Activated naive CD8-positive, alpha-beta T cell (primary cell): Measurements from ENCODE around the gene MPL.

Source experiments
- H3K27ac Mint-ChIP-seq: one replicate; pipeline ENCODE4 v1.8.0; 2021; ENCODE audit warnings: mixed read lengths
- H3K27me3 Mint-ChIP-seq: one replicate; pipeline ENCODE4 v1.8.0; 2021; ENCODE audit warnings: mixed read lengths
- H3K36me3 Mint-ChIP-seq: one replicate; pipeline ENCODE4 v1.8.0; 2021; ENCODE audit warnings: mixed read lengths
- H3K4me1 Mint-ChIP-seq: one replicate; pipeline ENCODE4 v1.8.0; 2021; ENCODE audit warnings: low read depth, mixed read lengths
- H3K4me3 Mint-ChIP-seq: one replicate; pipeline ENCODE4 v1.8.0; 2021; ENCODE audit warnings: mild to moderate bottlenecking, mixed read lengths
- H3K9me3 Mint-ChIP-seq: one replicate; pipeline ENCODE4 v1.8.0; 2021; ENCODE audit warnings: low read depth, mixed read lengths

Gene MPL

GRCh38 chr1:43337588-43337987 is at the start of gene MPL:
TSS of gene MPL (plus strand) at chr1:43337818. CDS start at chr1:43337849, 31 bp downstream.
- no peaks in the 10 kb centered on the region for H3K27me3 Mint-ChIP-seq
- H3K9me3 Mint-ChIP-seq: no peaks in the 10 kb centered on the region
- H3K4me3 Mint-ChIP-seq: no peak within 1 kb of the TSS
- H3K36me3 Mint-ChIP-seq: no peaks in the 10 kb centered on the region
- no peak within 1 kb of the TSS for H3K27ac Mint-ChIP-seq
- no peaks in the 10 kb centered on the region for H3K4me1 Mint-ChIP-seq

DNA sequence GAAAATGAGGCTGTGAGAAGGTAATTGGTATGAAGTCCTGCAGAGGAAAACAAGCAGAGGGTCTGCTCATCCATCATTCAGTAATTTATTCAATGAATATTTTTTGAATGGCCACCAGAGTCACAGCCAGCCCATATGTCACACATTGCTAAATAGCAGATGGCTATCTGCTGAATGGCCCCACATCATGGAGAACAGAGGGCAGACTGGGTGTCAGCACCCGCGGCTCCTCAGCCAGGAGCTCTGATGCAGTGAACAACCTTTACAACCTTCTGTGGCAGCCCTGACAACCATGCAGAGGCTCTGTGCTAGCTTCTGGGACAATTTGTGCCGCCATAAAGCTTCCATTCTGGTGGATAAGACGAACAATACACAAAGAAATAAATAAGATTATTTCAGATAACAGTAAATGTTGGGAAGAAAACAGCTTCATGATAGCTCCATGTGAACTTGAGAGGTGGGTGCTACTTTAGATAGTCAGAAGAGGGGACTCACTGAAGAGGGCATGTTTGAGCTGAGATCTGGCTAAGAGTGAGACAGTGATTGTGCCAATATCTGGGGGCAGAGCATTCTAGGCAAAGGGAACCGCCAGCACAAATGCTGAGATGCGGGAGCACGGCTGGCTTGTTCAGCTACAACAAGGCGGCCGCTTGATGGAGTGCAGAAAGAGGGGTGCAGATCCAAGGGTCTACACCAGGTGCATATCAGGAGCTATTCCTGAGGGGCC is 49.4 kb upstream of the MPL start:
- Mint-ChIP-seq H3K27me3 (no peaks in the 10 kb centered on the region), H3K36me3 (no peaks in the 10 kb centered on the region), H3K4me1 (no peaks in the 10 kb centered on the region), H3K27ac (no peak overlapping the region), H3K4me3 (no peak overlapping the region), H3K9me3 (no peaks in the 10 kb centered on the region)

DNA sequence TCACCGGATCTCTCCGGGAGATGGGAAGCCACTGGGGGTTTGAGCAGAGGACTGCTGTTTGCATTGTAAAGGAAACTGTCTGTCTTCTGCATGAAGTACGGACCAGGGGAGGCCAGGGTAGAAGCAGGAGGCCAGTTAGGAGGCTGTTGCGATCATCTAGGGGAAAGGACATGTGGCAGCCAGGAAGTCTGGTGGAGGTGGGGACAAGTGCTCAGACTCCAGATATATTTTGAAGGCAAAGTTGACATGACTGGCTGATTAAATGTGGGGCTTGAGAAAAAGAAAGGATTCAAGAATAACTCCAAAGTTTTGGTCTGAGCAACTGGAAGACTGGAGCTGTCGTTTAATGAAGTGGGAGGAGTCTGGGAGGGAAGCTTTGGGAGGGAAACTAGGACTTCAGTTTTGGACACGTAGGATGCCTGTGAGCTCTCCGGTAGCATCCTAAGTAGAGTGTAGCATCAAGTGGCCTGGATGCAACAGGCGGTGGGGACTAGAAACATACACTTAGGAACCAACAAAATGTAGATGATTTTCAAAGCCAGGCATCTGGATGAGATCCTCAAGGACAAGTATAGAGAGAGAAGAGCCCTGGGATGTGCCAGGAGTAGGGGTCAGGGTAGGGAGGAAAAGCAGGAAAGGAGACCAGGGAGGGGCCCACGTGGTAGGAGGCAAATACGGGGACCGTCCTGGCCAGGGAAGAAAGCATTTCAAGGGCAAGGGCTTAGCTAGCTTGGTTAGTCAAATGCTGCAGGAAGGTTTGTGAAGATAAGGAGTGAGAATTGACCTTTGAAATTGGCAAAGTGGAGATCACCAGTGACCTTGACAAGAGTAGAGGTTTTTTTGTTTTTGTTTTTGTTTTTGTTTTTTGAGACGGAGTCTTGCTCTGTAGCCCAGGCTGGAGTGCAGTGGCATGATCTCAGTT is 48.6 kb upstream of the MPL start:
- H3K27me3 Mint-ChIP-seq: no peaks in the 10 kb centered on the region
- no peaks in the 10 kb centered on the region for H3K36me3 Mint-ChIP-seq
- H3K4me3 Mint-ChIP-seq: no peak overlapping the region
- H3K9me3 Mint-ChIP-seq: no peaks in the 10 kb centered on the region
- H3K4me1 Mint-ChIP-seq: no peaks in the 10 kb centered on the region
- H3K27ac Mint-ChIP-seq: no peak overlapping the region

DNA sequence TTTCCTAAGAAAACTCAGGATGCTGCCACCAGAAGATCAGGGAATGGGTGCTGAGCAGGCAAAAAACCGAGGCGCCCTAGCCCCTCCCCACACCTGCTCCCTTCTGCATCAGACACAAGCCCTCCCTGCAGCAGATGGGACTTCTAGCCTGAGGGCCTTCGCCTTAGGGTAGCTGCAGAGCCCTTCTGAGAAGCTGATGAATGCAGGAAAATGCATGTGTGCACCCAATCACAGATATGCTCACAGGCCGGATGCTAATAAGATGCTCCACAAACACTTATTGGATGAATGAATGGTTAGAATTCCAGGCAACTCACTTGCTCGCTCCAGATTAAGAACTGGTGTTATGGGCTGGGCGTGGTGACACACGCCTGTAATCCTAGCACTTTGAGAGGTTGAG is 45.4 kb upstream of the MPL start:
- H3K9me3 Mint-ChIP-seq: no peaks in the 10 kb centered on the region
- no peak overlapping the region for H3K27ac Mint-ChIP-seq
- peaks cover 11% of the 10 kb centered on the region for H3K4me1 Mint-ChIP-seq
- no peaks in the 10 kb centered on the region for H3K27me3 Mint-ChIP-seq
- no peaks in the 10 kb centered on the region for H3K36me3 Mint-ChIP-seq
- no peak overlapping the region for H3K4me3 Mint-ChIP-seq

DNA sequence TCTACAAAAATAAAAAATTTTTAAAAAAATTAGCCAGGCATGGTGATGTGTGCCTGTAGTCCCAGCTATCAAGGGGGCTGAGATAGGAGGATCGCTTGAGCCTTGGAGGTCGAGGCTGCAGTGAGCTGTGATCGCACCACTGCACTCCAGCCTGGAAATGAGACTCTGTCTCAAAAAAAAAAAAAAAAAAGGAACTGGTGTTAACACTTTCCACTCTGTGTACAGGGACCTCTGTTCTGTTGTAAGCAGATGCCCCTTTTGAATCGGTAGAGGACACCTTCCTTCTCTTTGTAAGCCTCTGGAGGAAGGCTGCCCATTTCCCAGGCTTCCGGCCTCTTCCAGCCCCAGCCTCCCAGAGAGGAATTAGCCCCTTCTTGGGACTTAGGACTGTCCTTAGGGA is 44.9 kb upstream of the MPL start:
- Mint-ChIP-seq H3K4me3 (no peak overlapping the region), H3K27me3 (no peaks in the 10 kb centered on the region), H3K9me3 (no peaks in the 10 kb centered on the region), H3K4me1 (peaks cover 11% of the 10 kb centered on the region), H3K36me3 (no peaks in the 10 kb centered on the region), H3K27ac (no peak overlapping the region)

- Mint-ChIP-seq H3K4me1 (peaks cover 11% of the 10 kb centered on the region), H3K27ac (no peak overlapping the region), H3K4me3 (no peak overlapping the region), H3K36me3 (no peaks in the 10 kb centered on the region), H3K9me3 (no peaks in the 10 kb centered on the region), H3K27me3 (no peaks in the 10 kb centered on the region)
These were observed 44.4 kb upstream of the MPL start for GRCh38 chr1:43293176-43293575.

GRCh38 chr1:43293896-43294760 is 43.5 kb upstream of the MPL start:
- no peak overlapping the region for H3K27ac Mint-ChIP-seq
- H3K4me1 Mint-ChIP-seq: peaks cover 11% of the 10 kb centered on the region
- H3K9me3 Mint-ChIP-seq: no peaks in the 10 kb centered on the region
- no peaks in the 10 kb centered on the region for H3K27me3 Mint-ChIP-seq
- no peak overlapping the region for H3K4me3 Mint-ChIP-seq
- H3K36me3 Mint-ChIP-seq: no peaks in the 10 kb centered on the region

DNA sequence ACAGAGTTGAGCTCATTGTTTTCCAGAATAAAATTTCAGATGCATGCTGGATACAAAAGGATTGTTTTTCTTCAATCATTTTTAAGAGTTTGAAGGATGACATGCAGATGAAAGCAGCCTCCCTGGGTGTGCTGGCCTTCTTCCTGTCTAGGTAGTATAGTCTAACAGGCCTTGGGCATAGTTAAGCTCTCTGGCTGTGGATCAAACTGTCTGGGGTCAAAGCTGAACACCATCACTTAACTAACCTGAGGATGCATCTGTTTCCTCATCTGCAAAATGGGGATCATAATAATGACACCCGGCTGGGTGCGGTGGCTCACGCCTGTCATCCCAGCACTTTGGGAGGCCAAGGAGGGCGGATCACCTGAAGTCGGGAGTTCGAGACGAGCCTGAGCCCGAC is 42.9 kb upstream of the MPL start:
- H3K4me1 Mint-ChIP-seq: peaks cover 11% of the 10 kb centered on the region
- H3K9me3 Mint-ChIP-seq: no peaks in the 10 kb centered on the region
- H3K36me3 Mint-ChIP-seq: no peaks in the 10 kb centered on the region
- H3K4me3 Mint-ChIP-seq: no peak overlapping the region
- H3K27me3 Mint-ChIP-seq: no peaks in the 10 kb centered on the region
- H3K27ac Mint-ChIP-seq: no peak overlapping the region

GRCh38 chr1:43296207-43296606 is 41.4 kb upstream of the MPL start:
- no peaks in the 10 kb centered on the region for H3K27me3 Mint-ChIP-seq
- no peak overlapping the region for H3K27ac Mint-ChIP-seq
- H3K36me3 Mint-ChIP-seq: no peaks in the 10 kb centered on the region
- H3K4me1 Mint-ChIP-seq: peaks cover 11% of the 10 kb centered on the region
- H3K4me3 Mint-ChIP-seq: no peak overlapping the region
- H3K9me3 Mint-ChIP-seq: no peaks in the 10 kb centered on the region

GRCh38 chr1:43298055-43298454 is 39.6 kb upstream of the MPL start:
- Mint-ChIP-seq H3K4me3 (no peak overlapping the region), H3K27me3 (no peaks in the 10 kb centered on the region), H3K36me3 (no peaks in the 10 kb centered on the region), H3K4me1 (peaks cover 11% of the 10 kb centered on the region), H3K9me3 (no peaks in the 10 kb centered on the region), H3K27ac (no peak overlapping the region)

DNA sequence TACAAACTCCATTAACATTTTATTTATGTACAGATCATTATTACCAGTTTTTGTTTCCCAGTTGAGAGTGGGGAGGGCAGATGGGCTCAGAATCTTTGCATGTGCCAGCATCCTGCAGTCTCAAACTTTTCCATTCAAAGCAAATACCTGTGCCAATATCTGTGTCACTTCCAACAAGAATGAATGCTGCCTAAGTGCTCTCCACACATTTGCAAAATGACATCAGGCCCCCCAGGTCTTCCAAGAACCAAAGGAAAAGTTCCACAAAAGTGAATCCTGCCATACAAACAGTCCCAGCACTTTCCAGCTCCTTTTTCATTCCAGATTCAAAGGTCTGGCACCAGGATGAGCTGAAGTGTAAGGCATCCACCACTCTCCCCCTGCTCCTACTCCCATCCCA is 38.5 kb upstream of the MPL start:
- Mint-ChIP-seq H3K4me3 (no peak overlapping the region), H3K9me3 (no peaks in the 10 kb centered on the region), H3K4me1 (peaks cover 11% of the 10 kb centered on the region), H3K27me3 (no peaks in the 10 kb centered on the region), H3K36me3 (no peaks in the 10 kb centered on the region), H3K27ac (no peak overlapping the region)

GRCh38 chr1:43300378-43301094 is 37.1 kb upstream of the MPL start, which contains the start of gene TIE1:
TSS of gene TIE1 (plus strand) at chr1:43300982. CDS start at chr1:43301072, 90 bp downstream.
- H3K27me3 Mint-ChIP-seq: no peaks in the 10 kb centered on the region
- H3K36me3 Mint-ChIP-seq: no peaks in the 10 kb centered on the region
- H3K9me3 Mint-ChIP-seq: no peaks in the 10 kb centered on the region
- H3K4me3 Mint-ChIP-seq: no peak within 1 kb of the TSS
- H3K27ac Mint-ChIP-seq: no peak within 1 kb of the TSS
- peaks cover 8% of the 10 kb centered on the region for H3K4me1 Mint-ChIP-seq

GRCh38 chr1:43302201-43302600 is 35.4 kb upstream of the MPL start:
- H3K27ac Mint-ChIP-seq: no peak overlapping the region
- H3K4me3 Mint-ChIP-seq: no peak overlapping the region

GRCh38 chr1:43302721-43303470 is 34.7 kb upstream of the MPL start:
- no peaks in the 10 kb centered on the region for H3K4me1 Mint-ChIP-seq
- H3K27ac Mint-ChIP-seq: no peak overlapping the region
- H3K4me3 Mint-ChIP-seq: no peak overlapping the region
- no peaks in the 10 kb centered on the region for H3K27me3 Mint-ChIP-seq
- H3K36me3 Mint-ChIP-seq: no peaks in the 10 kb centered on the region
- no peaks in the 10 kb centered on the region for H3K9me3 Mint-ChIP-seq

More at GRCh38 chr1:43302201-43302600, 35.4 kb upstream of the MPL start:
- Mint-ChIP-seq H3K9me3 (no peaks in the 10 kb centered on the region), H3K27me3 (no peaks in the 10 kb centered on the region), H3K4me1 (no peaks in the 10 kb centered on the region), H3K36me3 (no peaks in the 10 kb centered on the region)
